Stimulated activated CD4-positive, alpha-beta T cell treated with anti-CD3 and anti-CD28 coated beads, Interleukin-1b, Interleukin-23, amount 100 ng/mL, for 1 hour (primary cell): ENCODE data around the gene TRABD.

Experiments used
- DNase-seq, 2 donors: peaks; one replicate each; pipeline ENCODE4 v3.0.0-alpha.2; 2020; ENCODE audit warnings: low read depth in 2 of 2

TRABD gene

DNA sequence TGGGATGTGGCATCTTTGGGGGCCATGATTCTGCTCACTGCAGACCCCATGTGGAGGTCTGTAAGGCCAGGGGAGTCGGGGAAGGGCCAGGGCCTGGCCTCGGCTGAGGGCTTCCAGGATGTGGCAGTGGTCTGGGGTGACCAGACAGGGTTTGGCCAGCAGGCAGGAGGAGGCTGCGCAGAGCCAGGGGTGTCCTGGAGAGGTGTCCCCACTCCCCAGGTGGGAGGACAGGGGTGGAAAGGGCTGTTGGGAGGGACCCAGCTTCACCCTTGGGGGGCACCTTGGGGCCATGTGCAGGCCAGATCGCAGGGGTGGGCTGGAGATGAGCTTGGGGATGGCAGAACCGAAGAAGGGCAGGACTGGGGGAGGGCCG is 11.7 kb upstream of the TRABD start:
- DNase-seq = no peak

DNA sequence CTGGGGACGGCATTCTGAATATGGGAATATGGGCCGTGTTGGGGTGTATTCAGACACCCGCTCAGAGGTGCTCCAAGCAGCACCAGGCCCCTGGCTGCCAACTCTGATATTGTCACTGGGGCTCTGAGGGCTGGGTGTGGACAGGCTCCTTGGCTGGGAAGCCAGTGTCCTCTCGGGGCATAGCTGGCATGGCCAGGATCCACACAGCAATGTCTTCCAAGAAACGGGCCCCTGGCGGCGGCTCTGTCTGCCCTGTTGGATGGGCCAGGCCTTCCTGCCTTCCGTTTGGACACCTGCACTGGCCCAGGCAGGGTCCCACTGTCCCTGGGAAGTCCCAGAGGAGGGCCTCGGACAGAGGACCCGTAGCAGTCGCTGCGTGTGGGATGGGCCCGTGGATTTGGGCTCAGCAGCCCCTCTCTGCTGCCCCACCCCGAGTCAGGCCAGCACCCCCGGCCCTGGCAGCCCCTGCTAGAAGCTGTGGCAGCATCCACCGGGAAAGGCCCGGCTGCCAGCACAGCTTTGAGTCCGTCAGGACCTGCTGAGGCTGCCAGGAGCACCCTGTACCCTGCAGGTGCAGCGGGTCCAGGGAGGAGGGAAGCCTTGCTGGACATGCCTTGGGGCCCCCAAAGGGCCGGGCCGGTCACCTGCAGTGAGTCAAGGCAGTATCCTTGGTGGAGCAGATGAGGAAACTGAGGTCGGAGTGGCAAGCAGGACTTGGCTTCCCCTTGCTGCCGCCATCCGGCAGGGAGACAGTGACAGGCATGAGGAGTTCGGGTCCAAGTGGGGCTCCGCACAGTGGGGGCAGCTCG is 11.1 kb upstream of the TRABD start:
- no peak for DNase-seq

DNA sequence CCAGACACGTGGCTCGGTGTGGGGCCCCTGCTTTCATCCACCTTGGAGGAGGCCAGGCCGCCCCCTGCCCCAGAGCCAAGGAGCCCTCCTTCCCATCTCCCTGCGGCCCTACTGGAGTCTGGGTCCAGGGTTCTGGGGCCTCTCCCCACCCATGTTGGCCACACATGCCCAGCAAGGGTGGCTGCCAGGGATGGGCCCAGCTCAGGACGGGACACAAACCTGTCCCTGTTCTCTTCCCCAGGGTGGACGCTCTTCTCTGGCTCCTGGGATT is 10.6 kb upstream of the TRABD start:
- no peak for DNase-seq

DNA sequence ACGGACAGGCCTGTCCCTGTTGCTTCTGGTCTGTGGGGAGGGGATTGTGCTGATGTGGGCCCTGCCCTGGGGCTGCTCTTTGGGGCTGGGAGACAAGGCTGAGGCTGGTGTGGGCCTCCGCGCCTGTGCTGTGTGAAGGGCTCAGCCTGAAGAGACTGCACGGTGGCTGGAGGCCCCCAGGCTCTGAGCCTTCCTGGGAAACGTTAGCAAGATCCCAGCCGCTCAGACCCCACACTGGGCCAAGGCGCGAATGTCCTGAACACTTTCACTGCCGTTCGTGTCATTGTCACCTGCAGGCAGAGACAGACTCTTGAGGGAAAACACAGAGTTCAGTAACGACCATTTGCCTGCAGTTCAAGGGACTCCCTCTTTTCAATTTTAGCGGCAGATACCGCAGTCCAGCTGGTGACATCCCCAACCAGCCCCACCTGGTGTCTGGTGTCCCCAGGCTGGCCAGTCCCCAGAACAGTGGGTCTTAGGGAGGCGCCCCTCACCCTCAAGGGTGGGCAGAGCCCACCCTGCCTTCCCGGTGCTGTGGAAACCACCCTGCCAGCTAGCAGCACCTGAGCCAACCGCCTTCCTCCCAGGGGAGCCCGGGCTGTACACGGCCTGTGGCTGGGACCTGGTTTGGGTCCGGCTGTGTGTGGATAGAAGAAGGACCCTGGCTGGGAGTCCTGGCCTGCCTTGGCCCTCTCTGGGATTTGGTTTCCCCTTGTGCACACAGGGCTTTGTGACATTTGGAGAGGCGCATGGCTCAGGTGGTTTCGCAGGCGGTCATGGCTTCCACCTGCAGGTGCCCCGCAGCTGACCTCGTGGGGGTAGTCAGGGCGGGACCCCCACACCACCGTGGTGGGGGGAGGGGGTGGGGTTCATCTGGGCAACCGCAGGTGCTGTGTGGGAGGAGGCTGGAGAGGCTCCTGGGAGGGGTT is 9.5 kb upstream of the TRABD start:
- DNase-seq = no peak

DNA sequence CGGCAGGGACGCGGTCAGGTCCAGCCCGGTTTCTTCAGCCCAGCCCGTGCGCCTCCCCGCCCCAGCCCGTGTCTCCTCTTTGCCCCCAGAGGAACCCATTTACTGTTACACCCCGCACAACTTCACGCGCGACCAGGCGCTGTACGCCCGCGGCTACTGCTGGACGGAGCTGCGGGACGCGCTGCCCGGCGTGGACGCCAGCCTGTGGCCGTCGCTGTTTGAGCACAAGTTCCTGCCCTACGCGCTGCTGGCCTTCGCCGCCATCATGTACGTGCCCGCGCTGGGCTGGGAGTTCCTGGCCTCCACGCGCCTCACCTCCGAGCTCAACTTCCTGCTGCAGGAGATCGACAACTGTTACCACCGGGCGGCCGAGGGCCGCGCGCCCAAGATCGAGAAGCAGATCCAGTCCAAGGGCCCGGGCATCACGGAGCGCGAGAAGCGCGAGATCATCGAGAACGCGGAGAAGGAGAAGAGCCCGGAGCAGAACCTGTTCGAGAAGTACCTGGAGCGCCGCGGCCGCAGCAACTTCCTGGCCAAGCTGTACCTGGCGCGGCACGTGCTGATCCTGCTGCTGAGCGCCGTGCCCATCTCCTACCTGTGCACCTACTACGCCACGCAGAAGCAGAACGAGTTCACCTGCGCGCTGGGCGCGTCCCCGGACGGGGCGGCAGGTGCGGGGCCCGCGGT is 8.7 kb upstream of the TRABD start:
- DNase-seq = no peak

DNA sequence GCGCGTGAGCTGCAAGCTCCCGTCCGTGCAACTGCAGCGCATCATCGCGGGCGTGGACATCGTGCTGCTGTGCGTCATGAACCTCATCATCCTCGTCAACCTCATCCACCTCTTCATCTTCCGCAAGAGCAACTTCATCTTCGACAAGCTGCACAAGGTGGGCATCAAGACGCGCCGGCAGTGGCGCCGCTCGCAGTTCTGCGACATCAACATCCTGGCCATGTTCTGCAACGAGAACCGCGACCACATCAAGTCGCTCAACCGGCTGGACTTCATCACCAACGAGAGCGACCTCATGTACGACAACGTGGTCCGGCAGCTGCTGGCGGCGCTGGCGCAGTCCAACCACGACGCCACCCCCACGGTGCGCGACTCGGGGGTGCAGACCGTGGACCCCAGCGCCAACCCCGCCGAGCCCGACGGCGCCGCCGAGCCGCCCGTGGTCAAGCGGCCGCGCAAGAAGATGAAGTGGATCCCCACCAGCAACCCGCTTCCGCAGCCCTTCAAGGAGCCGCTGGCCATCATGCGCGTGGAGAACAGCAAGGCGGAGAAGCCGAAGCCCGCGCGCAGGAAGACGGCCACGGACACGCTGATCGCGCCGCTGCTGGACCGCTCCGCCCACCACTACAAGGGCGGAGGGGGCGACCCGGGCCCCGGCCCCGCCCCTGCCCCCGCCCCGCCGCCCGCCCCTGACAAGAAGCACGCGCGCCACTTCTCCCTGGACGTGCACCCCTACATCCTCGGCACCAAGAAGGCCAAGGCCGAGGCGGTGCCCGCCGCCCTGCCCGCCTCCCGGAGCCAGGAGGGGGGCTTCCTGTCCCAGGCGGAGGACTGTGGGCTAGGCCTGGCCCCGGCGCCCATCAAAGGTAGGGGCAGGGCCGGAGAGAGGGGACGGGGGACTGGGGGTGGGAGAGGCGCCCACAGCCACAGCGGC is 7.9 kb upstream of the TRABD start:
- no peak for DNase-seq

DNA sequence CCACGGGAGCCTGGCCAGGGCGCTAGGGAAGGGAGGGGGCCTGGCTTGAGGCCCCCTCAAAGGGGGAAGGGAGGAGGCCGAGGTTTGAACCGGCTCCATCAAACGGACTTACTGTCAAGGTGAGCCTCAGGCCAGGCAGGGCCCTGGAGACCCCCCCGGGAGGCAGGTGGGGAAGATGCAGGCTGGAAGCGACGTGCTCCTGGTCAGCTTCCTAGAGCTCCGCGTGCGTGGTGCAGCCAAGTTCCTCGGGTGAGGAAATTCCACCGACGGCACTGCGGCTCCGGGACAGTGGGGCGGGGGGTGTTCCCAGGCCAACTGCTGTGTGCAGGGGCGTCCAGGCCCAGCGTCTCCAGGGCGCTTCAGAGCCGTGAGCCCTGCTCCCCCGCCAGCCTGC is 7.2 kb upstream of the TRABD start:
- no peak for DNase-seq

DNA sequence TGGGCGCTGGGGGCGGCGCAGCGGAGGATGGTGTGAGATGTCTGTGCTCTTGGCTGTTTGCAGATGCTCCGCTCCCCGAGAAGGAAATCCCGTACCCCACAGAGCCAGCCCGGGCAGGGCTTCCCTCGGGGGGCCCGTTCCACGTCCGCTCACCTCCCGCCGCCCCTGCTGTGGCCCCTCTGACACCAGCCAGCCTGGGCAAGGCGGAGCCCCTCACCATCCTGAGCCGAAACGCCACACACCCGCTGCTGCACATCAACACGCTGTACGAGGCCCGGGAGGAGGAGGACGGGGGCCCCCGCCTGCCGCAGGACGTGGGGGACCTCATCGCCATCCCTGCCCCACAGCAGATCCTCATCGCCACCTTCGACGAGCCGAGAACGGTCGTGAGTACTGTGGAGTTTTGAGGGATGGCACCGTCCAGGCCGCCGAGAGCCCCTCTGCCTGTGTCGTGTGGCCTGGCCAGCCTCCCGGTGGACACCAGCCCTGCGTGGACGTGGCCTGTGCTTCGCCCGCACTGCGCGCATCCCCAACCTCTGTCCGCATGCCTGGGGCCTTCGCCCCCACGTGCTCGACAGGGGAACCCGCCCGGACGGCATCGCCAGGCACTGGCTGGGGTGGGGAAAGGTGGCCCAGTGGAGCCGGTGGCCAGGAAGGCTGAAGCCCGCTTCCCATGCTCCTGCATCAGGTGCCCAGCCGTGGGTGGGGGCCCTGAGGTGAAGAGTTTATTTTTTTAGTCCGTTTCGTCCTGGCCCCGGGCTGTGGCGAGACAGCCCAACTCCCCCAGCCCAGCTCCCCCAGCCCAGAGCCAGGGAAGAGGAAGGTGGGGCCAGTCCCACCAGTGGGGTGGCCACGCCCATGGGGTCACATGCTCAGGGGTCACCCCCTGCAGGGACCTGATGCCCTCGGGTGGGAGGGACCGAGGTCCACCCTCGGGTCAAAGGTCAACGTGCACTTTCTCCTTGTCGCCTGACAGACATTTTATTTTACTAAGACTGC is 6.5 kb upstream of the TRABD start:
- no peak for DNase-seq

DNA sequence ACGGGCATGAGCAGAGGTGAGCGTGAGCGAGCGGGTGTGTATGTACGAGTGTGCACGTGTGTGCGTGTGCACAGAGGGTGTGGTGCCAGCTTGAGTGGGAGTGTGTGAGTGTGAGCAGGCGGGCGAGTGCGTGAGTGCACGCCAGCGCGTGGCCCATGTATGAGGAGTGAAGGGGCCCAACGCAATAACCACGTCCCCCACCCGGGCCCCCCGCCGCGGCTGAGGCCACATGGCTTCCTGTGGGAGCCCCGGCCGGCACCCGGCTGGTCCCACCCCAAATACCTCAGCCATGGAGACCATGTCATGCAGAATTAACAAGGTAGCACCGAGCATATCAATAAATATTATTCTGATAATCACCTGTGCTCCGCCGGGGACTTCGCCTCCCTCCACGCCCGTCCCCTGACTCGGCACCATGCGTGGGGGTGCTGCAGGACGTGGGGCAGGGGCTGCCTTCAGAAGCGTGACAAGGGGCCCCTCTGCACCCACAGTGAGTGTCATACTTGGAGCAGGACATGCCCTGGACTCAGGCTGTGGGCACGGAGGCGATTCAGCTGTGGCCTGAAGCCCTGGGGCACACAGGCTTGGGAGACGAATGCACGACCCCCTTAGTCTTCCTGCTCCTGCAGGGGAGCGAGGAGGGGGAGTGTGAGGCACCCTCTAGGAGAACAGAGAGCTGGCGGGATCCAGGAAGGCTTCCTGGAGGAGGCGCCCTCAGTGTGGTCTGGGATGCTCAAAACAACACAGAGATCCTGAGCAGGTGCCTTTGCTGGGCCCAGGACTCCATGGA is 5.6 kb upstream of the TRABD start:
- DNase-seq = no peak

DNA sequence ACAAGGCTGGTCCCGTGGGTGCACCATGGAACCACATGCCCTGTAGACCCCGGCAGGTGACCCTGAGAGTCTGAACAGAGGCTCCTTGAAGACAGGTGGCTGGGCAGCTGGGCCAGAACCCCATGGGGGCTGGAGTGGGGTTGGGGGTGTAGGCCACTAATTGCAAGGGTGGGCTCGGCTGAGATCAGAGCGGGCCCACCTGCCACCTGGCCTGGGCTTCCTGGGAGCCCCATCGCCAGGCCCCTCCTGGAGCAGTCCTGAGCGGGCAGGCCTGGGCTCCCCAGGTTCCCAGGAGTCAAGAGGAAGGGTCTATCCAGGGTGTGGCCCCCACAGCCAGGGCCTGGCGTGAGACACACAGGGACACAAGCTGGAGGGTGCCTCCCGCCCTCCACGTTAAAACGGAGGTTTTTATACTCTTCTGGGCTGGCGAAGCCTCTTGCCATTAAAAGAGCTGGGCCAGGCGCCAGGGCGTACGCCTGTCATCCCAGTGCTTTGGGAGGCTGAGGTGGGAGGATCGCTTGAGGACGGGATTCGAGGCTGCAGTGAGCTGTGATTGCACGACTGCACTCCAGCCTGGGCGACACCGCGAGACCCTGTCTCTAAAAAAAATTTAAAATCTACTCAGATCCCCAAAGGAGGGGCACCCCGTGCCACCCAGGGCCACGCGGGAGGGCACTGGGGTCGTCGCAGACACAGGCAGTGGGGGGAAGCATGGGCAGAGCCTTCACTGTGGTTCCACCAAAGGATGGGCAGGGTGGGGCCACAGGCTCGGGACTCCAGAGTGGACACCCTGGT is 4.8 kb upstream of the TRABD start:
- no peak for DNase-seq

DNA sequence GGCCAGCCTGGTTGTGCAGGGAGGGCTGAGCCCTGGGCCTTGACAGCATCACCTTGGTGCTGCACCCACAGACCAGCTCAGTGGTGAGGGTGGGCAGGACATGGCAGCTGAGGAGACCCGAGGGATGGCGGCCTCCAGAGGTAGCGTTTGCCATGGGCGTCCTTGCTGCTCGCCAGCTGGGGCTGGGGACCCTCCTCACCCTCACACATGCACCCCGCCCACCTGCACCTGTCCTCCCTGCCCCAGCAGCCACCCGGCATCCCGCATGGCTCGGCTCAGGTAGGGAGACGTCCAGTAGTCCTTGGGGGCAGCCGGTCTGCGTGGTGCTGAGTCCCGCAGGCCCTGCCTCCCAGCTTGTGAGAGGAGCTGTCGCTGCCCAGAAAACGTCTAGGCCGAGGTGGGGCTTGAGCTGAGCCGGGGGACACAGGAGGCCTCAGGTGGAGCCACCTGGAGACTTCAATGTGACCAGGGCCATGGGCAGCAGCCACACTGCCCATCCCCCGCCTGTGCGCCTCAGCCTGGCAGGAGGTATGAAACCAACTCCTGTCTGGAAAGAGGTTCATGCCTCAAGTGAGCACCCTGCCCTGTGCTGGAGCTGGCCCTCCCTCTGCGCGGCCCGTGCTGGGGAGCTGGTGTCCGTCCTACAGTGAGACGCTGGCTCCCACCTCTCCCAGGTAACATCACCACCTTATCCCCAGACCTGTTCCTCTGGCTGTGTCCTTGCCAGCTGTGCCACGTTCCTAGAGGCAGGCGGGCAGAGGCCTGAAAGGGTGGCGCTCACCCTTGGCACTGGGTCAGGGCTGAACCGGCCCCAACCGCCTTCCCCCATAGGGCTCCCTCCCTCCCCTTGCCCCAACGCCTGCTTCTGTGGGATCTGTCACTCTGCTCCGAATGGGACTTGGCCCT is 3.3 kb upstream of the TRABD start:
- no peak for DNase-seq

DNA sequence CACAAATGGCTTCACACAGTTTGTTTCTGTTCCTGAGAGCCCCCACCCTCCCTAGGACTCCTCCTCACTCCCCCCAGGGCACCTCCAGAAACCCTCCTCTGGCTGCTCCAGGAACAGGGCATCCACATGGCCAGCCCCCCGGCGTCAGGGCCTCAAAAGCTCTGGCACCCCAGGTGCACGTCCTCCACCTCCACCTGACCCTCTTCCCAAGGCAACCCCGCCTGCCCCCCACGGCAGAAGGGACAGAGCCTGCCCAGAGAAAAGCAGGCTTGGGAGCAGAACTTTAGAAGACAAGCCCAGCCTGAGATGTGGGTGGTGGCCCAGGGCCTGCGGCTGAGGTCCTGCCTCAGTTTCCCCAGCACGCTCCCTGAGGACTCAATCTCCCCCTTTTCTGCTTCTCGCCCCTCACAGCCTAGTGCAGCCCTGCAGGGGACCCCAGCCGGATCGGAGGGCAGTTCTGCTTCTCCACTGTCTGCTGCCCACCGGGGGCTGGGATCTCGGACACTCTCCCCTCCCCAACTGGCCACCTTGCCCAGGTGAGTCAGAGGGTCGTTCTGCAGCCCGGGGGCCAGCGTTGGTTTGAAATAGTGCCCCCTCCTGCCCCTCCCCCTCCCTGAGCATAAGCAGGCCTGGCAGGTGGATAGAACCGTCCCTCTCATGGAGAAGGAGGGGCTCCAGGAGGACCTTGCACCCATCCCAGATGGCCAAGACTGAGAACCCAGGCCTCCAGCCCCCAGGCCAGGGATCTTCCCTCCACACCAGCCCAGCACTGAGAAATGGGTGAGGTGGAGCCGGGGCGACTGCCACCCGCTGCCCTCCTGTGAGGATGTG is 2.4 kb upstream of the TRABD start:
- DNase-seq = no peak

DNA sequence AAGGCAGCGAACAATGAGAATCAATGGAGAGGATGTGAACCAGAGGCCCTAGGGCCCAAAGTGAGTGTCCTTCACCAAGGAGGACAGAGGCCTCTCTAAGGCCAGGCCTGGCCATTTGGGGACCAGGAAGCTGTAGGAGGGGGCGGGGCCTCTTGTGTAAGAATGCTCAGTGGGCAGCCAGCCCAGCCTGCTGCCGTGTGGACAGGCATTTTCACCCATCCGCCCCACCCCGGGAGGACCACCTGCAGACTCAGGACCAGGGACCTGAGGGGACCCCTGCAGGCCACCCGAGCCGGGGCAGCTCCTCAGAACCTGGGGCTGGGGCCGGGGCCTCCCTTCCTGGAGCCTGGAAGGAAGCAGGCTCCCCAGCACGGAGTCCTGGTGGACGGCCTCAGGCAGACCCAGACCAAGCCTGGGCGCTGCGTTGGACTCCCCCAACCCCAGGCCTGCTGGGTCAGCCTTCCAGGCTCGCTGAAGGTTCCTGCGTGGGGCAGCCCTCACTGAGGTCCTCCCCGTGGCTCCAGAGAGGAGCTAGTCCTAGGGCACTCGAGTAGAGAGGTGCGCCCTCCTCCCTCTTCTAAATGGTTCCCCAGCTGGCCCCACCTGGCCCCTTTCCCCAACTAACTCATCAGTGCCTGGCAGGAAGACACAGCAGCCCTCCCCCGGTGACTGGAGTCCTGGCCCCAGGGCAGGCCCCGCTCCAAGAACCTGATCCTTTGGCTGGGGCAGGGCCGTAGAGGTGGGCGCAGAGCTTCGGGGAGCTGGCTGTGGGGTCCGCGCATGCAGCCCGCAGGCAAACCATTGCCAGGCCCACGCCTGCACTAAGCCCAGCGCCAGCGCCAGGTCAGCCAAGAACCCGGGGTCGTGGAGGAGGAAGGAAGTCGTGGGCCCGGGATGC is 1.5 kb upstream of the TRABD start:
- no peak for DNase-seq

DNA sequence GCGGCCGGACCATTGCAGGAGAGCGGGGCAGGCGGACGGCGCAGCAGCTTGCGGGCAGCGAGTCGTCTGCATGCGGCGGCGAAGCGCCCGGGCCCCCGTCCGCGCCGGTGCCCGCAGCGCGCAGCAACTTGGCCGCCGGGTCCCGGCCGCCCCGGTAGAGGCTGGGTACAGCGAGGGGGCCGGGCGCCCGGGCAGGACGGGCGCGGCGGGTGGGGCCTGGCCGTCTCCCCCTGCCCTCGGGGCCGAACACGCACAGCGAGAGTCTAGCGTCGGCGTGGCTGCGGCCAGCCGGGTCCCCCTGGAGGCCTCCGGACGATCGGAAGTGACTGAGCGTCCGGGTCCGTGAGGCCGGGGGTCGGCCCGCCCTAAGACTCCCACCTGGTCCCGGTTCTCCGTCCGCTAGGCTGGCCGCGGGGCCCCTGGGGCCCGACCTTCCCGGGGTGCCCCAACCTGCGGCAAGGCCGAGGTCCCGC is 775 bp upstream of the TRABD start:
- DNase-seq = no peak

DNA sequence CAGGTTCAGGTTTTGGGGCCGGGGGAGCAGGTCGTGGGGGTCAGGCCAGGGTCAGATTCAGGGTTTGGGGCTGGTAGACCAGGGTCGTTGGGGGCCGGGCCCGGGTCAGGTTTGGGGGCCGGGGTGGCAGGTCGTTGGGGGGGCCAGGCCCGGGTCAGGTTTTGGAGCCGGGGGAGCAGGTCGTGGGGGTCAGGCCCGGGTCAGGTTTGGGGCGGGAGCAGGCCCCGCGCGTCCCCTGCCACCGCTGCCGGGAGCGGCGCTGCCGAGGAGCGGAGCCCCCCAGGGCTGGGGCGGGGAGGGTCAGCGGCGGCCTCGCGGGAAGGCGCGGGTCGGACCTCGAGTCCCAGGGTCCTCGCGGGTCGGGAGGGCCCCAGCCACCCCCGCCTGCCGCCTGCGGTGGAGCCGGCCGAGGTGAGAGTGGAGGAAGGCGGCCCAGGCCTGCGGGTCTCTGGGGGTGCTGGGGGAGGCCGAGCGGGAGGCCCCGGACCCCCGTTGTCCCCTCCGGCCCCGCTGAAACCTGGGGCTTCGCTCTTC is 535 bp downstream of the TRABD start:
- no peak for DNase-seq
